Retinal pigment epithelial cell (primary cell): ENCODE data around the gene GPC2.
"Not testable (repeated sequence)": the region's sequence is repeated elsewhere in the genome, so short reads cannot be mapped to it uniquely, and the experiment has no call there.

Experiments used
- DNase-seq: peaks from one replicate; pipeline ENCODE4 v3.0.0-alpha.2; 2010; ENCODE audit warnings: low read depth
- H3K4me3 ChIP-seq: 2 replicates; pipeline ENCODE4 v1.5.1; 2011; ENCODE audit warnings: mild to moderate bottlenecking, low read length, control low read depth, moderate library complexity
- TF ChIP-seq, protein P1 (sequence below): conservative IDR thresholded peaks from 2 replicates; pipeline ENCODE4 v1.5.1; 2011; ENCODE audit warnings: low read depth, low read length, control low read depth, inconsistent platforms

The GPC2 gene

DNA sequence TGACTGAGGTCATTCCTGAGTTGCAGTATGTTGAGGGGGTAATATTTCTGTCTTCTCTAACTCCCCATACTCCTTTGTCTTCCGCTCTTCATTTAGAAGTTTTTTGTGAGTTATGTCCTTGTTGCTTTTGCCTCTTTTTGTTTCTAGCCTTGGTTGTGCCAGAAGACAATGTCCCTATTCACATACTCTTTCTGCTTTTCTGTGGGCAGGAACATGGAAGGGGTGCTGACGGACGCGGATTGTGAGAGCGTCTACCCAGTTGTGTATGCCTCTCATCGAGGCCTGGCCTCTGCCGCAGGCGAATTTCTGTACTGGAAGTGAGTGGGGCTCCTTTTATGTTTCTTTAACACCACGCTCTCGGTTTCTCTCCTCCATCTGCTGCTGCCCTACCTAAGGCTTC, 21.1 kb upstream of the GPC2 start:
- no peak overlapping the region for H3K4me3 ChIP-seq
- TF ChIP-seq, protein P1, sequence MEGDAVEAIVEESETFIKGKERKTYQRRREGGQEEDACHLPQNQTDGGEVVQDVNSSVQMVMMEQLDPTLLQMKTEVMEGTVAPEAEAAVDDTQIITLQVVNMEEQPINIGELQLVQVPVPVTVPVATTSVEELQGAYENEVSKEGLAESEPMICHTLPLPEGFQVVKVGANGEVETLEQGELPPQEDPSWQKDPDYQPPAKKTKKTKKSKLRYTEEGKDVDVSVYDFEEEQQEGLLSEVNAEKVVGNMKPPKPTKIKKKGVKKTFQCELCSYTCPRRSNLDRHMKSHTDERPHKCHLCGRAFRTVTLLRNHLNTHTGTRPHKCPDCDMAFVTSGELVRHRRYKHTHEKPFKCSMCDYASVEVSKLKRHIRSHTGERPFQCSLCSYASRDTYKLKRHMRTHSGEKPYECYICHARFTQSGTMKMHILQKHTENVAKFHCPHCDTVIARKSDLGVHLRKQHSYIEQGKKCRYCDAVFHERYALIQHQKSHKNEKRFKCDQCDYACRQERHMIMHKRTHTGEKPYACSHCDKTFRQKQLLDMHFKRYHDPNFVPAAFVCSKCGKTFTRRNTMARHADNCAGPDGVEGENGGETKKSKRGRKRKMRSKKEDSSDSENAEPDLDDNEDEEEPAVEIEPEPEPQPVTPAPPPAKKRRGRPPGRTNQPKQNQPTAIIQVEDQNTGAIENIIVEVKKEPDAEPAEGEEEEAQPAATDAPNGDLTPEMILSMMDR, result no peak
- no peak for DNase-seq

DNA sequence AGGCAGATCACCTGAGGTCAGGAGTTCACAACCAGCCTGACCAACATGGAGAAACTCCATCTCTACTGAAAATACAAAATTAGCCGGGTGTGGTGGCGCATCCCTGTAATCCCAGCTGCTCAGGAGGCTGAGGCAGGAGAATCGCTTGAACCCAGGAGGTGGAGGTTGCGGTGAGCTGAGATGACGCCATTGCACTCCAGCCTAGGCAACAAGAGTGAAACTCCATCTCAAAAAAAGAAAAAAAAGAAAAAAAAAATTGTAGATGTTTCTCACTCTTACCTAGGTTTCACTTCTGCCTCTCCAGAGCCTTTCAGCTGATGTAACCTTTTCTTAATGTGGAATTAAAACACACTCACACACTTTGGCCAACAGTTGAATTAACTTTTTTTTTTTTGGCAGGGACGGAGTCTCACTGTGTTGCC, 18.7 kb upstream of the GPC2 start:
- H3K4me3 ChIP-seq, DNase-seq: not testable (repeated sequence)

DNA sequence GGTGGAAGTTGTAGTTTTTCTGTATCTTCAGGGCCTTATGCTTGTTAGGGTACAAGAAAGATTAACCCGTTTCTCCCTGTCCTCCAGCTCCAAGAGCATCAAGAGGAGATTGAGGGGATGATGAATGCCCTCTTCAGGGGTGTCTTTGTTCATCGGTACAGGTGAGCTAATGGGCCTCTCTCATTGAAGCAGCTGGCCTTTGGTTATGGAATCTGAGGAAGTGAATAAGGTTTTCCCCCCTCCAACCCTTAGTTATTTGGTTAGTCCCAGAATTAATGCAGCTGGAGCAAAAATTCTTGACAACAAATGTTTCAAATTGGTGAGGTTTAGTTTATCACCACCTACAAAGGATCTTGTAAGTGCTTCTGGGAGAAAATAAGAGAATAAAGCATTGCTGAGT, 18.0 kb upstream of the GPC2 start:
- no peak for DNase-seq
- H3K4me3 ChIP-seq, result no peak overlapping the region
- TF ChIP-seq, protein P1, result no peak

DNA sequence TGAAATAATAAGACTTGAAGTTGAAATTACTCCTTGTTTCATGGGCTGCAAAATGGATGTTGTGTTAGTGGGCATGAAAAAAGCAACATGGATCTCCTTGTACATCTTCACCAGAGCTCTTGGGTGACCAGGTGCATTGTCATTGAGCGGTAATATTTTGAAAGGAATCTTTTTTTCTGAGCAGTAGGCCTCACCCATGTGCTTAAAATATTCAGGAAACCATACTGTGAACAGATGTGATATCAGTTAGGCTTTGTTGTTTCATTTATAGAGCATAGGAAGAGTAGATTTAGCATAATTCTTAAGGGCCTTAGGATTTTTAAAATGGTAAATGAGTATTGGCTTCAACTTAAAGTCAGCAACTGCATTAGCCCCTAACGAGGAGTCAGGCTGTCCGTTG, 15.8 kb upstream of the GPC2 start:
- no peak for DNase-seq
- H3K4me3 ChIP-seq, result no peak overlapping the region
- TF ChIP-seq, protein P1, result no peak

DNA sequence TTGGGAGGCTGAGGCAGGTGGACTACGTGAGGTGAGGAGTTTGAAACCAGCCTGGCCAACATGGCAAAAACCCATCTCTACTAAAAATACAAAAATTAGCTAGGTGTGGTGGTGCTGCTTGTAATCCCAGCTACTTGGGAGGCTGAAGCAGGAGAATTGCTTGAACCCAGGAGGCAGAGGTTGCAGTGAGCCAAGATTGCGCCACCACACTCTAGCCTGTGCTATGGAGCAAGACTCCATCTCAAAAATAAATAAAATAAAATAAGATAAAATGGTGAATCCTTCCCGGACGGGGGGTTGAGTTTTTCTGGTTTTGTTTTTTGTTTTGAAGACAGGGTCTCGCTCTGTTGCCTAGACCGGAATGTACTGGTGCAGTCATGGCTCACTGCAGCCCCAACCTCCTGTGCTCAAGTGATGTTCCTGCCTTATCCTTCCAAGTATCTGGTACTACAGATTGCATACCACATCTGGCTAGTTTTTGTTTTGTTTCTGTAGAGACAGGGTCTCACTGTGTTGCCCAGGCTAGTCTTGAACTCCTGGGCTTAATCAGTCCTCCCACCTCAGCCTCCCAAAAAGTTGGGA, 15.2 kb upstream of the GPC2 start:
- DNase-seq, result not testable (repeated sequence)

DNA sequence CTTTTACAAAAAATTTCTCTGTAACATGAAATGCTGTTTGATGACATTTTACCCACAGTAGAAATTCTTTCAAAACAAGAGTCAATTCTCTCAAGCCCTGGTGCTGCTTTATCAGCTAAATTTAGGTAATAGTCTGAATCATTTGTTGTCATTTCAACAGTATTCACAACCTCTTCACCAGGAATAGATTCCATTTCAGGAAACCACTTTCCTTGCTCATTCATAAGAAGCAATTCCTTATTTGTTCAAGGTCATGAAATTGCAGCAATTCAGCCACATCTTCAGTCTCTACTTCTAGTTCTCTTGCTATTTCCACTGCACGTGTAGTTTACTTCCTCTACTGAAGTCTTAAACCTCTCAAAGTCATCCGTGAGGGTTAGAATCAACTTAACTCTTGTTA, 14.6 kb upstream of the GPC2 start:
- H3K4me3 ChIP-seq, result no peak overlapping the region
- DNase-seq, result no peak
- TF ChIP-seq, protein P1, result no peak

More for the DNA sequence above, 15.2 kb upstream of the GPC2 start:
- H3K4me3 ChIP-seq, result not testable (repeated sequence)

DNA sequence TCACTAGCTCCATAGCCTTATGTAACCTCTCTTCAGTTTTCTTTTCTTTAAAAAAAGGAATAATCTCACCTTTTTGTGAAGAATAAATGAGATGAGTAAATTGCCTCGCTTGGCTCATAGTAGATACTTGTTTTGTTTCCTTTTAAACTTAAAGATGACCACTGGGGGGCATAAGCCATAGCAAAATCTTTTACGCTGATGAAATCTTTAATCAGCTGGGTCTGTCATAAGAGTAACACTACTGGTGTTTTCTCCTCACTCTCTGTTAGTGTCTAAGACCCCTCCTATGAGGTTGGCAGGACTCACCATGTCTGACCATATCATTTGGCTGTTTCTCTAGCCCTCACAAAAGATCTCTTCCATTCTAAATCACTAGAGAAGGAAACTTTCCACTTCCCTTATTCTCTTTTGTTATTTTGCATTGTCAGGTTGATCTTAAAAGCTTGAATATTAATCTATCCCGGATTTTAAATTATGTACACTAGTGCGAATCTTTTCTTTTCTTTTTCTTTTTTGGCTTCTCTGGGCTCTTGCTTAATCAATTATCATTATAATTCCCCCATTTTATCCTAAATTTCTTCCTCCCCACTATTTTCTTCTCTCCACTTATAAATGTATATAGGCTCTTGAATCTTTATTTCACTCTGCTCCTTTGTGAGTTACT, 13.0 kb upstream of the GPC2 start:
- no peak overlapping the region for H3K4me3 ChIP-seq
- TF ChIP-seq, protein P1, result peak; percentile 38
- DNase-seq, result no peak

DNA sequence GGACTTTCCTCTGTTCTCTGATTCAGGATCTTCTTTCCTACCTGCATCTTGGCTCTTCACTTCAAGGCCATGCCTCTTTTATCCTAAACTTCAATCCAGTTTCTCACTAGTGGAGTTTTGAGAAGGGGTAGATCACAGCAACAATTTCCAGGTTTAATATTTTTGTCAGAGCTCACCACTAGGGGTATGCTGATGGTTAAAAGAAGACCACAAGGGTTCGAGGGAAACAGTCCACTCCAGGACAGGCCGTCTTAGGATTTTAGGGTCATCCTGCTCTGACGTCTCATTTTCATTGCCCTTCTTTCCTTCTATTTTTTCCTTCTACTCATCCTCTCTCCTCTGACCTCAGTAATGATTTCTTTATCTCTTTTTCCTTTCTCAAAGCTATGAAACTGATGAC, 11.9 kb upstream of the GPC2 start:
- DNase-seq, result no peak
- TF ChIP-seq, protein P1, result peak; percentile 9
- no peak overlapping the region for H3K4me3 ChIP-seq
